Calu3 (cell line): ENCODE results near the gene TMED10. TPM values are rescaled to one million over a fixed set of nuclear protein-coding genes. Genes with fewer than 3 reads are reported as not detected.

Source experiments
- BruUV-seq: library from RNA; stranded (reverse); fragments of 400-500 nt; replicated peaks from 2 replicates; lab custom pipeline; 2021; lab: Mats Ljungman, UMichigan
- CTCF ChIA-PET: fragments of 300-600 bp; sonication (Branson Sonifier 250); formaldehyde crosslinking; loops from one replicate; lab custom pipeline; 2022; ENCODE audit warnings: antibody characterized with exemption; lab: Charles Lee
- DNase-seq: peaks from one replicate; pipeline ENCODE4 v3.0.0; 2022
- H3K27ac Mint-ChIP-seq: one replicate; pipeline ENCODE4 v1.8.0; 2022; ENCODE audit warnings: mixed read lengths; ENCODE audit not compliant: unreplicated experiment
- H3K27me3 Mint-ChIP-seq: one replicate; pipeline ENCODE4 v1.8.0; 2022; ENCODE audit warnings: mixed read lengths; ENCODE audit not compliant: unreplicated experiment
- H3K36me3 Mint-ChIP-seq: one replicate; pipeline ENCODE4 v1.8.0; 2022; ENCODE audit warnings: mild to moderate bottlenecking, moderate library complexity, mixed read lengths; ENCODE audit not compliant: insufficient read depth, unreplicated experiment
- H3K4me1 Mint-ChIP-seq: one replicate; pipeline ENCODE4 v1.8.0; 2022; ENCODE audit warnings: mild to moderate bottlenecking, low read depth, mixed read lengths; ENCODE audit not compliant: unreplicated experiment
- H3K4me3 Mint-ChIP-seq: one replicate; pipeline ENCODE4 v1.8.0; 2022; ENCODE audit warnings: mild to moderate bottlenecking, low read depth, moderate library complexity, mixed read lengths; ENCODE audit not compliant: unreplicated experiment
- H3K9me3 Mint-ChIP-seq: one replicate; pipeline ENCODE4 v1.8.0; 2022; ENCODE audit warnings: low read depth, mixed read lengths; ENCODE audit not compliant: unreplicated experiment
- CTCF ChIP-seq: fragments of 200-600 bp; IDR thresholded peaks from one replicate; pipeline ENCODE4 v1.8.0; 2022; ENCODE audit warnings: antibody characterized with exemption; ENCODE audit not compliant: unreplicated experiment
- intact Hi-C: fragments of 100-400 bp; cut with micrococcal nuclease; formaldehyde crosslinking; loops from one replicate; pipeline ENCODE4 v1.10.0; 2022; ENCODE audit not compliant: unreplicated experiment
- total RNA-seq: library from RNA; stranded (reverse); gene quantifications from 2 replicates; pipeline ENCODE4 v1.2.3, GENCODE V29; 2022

Gene TMED10
- total RNA-seq, 1 experiment from 2014 or later = 391 TPM

- peaks cover 23% of the 10 kb centered on the region for H3K4me1 Mint-ChIP-seq
- intact Hi-C loops = no loop called here
- TF ChIP-seq CTCF = no peak
- DNase-seq = no peak
- no peak overlapping the region for H3K4me3 Mint-ChIP-seq
- H3K27ac Mint-ChIP-seq = no peak overlapping the region
- H3K36me3 Mint-ChIP-seq = peaks cover 11% of the 10 kb centered on the region
- H3K9me3 Mint-ChIP-seq = no peaks in the 10 kb centered on the region
- no TSS peak for BruUV-seq
- CTCF ChIA-PET = no interaction called here
- no peaks in the 10 kb centered on the region for H3K27me3 Mint-ChIP-seq
Measured at GRCh38 chr14:75181293-75182062, 5.1 kb upstream of the TMED10 start.

GRCh38 chr14:75175677-75176141 is 703 bp downstream of the TMED10 start:
- peaks cover 27% of the 10 kb centered on the region for H3K4me1 Mint-ChIP-seq
- TF ChIP-seq CTCF = no peak
- H3K9me3 Mint-ChIP-seq = no peaks in the 10 kb centered on the region
- peaks cover 33% of the 10 kb centered on the region for H3K36me3 Mint-ChIP-seq
- intact Hi-C loops = loop anchor here (2.0 kb wide), 1 partner anchor 105 kb away; no protein-coding TSS in a partner anchor
- DNase-seq = no peak
- BruUV-seq = no TSS peak
- no peaks in the 10 kb centered on the region for H3K27me3 Mint-ChIP-seq
- CTCF ChIA-PET = no interaction called here
- H3K27ac Mint-ChIP-seq = peak overlapping the region; percentile 98
- peak overlapping the region; percentile 97 for H3K4me3 Mint-ChIP-seq

GRCh38 chr14:75174066-75174465 is 2.3 kb downstream of the TMED10 start:
- H3K27ac Mint-ChIP-seq = peak overlapping the region; percentile 98
- H3K9me3 Mint-ChIP-seq = no peaks in the 10 kb centered on the region
- H3K36me3 Mint-ChIP-seq = peaks cover 41% of the 10 kb centered on the region
- no TSS peak for BruUV-seq
- intact Hi-C loops = no loop called here
- TF ChIP-seq CTCF = no peak
- no peak for DNase-seq
- H3K4me3 Mint-ChIP-seq = peak overlapping the region; percentile 97
- peaks cover 31% of the 10 kb centered on the region for H3K4me1 Mint-ChIP-seq
- H3K27me3 Mint-ChIP-seq = no peaks in the 10 kb centered on the region
- CTCF ChIA-PET = interaction anchor here (1.0 kb wide), 1 partner anchor 85 kb away, joined by 7 read pairs; no protein-coding TSS in a partner anchor

GRCh38 chr14:75170772-75171171 is 5.6 kb downstream of the TMED10 start:
- Mint-ChIP-seq H3K4me3 (no peak overlapping the region), H3K9me3 (no peaks in the 10 kb centered on the region), H3K36me3 (peaks cover 34% of the 10 kb centered on the region), H3K4me1 (peaks cover 41% of the 10 kb centered on the region), H3K27ac (peak overlapping the region; percentile 10), H3K27me3 (no peaks in the 10 kb centered on the region)
- no TSS peak for BruUV-seq
- intact Hi-C loops = no loop called here
- no peak for DNase-seq
- no peak for TF ChIP-seq CTCF
- CTCF ChIA-PET = no interaction called here
